Epidermal melanocyte (primary cell): ENCODE measurements around the gene JTB.
A peak's percentile ranks its signal among the peaks of the same experiment; 100 is the strongest.

Source experiments
- DNase-seq: peaks from one replicate; pipeline ENCODE4 v3.0.0; 2011; ENCODE audit warnings: low spot score; ENCODE audit not compliant: insufficient read length

Gene JTB

GRCh38 chr1:153956997-153957715, 20.3 kb downstream of the JTB start:
- no peak for DNase-seq

- no peak for DNase-seq
Measured at GRCh38 chr1:153954826-153955225, 22.6 kb downstream of the JTB start.

GRCh38 chr1:153953859-153954365, 23.6 kb downstream of the JTB start:
- DNase-seq, result no peak

GRCh38 chr1:153951801-153952200, 25.7 kb downstream of the JTB start:
- no peak for DNase-seq

- no peak for DNase-seq
Measured at GRCh38 chr1:153951183-153951582, 26.3 kb downstream of the JTB start.

GRCh38 chr1:153946622-153947241, 30.7 kb downstream of the JTB start, which contains the start of gene DENND4B:
Gene DENND4B (minus strand): TSS chr1:153946718. CDS start chr1:153944374, 2,344 bp downstream.
- peak; percentile 98 for DNase-seq

- peak; percentile 56 for DNase-seq
Measured at GRCh38 chr1:153945795-153946621, 31.5 kb downstream of the JTB start.

- DNase-seq, result no peak
Measured at GRCh38 chr1:153945131-153945794, 32.2 kb downstream of the JTB start.

- no peak for DNase-seq
Measured at GRCh38 chr1:153944827-153945117, 32.7 kb downstream of the JTB start.

- peak; percentile 12 for DNase-seq
Measured at GRCh38 chr1:153944005-153944826, 33.3 kb downstream of the JTB start.

- no peak for DNase-seq
Measured at GRCh38 chr1:153942766-153943549, 34.5 kb downstream of the JTB start.

- DNase-seq, result no peak
Measured at GRCh38 chr1:153941826-153942725, 35.4 kb downstream of the JTB start.

- DNase-seq, result no peak
Measured at GRCh38 chr1:153940756-153941155, 36.7 kb downstream of the JTB start.

- peak; percentile 12 for DNase-seq
Measured at GRCh38 chr1:153939476-153939875, 38.0 kb downstream of the JTB start.

- DNase-seq, result no peak
Measured at GRCh38 chr1:153938996-153939395, 38.5 kb downstream of the JTB start.

GRCh38 chr1:153937331-153937730, 40.1 kb downstream of the JTB start:
- no peak for DNase-seq

- DNase-seq, result peak; percentile 6
Measured at GRCh38 chr1:153936011-153936802, 41.3 kb downstream of the JTB start.

GRCh38 chr1:153934746-153935145, 42.7 kb downstream of the JTB start:
- no peak for DNase-seq
